Activated T-helper 9 cell treated with anti-CD3 and anti-CD28 coated beads, Interleukin-2, amount 50 U/mL, for 16 hours (primary cell): ENCODE results near the gene SGSM1.
A peak's percentile ranks its signal among the peaks of the same experiment; 100 is the strongest.

Experiments
- DNase-seq: peaks from one replicate; pipeline ENCODE4 v3.0.0-alpha.2; 2020; ENCODE audit warnings: low read depth

Gene SGSM1

DNA sequence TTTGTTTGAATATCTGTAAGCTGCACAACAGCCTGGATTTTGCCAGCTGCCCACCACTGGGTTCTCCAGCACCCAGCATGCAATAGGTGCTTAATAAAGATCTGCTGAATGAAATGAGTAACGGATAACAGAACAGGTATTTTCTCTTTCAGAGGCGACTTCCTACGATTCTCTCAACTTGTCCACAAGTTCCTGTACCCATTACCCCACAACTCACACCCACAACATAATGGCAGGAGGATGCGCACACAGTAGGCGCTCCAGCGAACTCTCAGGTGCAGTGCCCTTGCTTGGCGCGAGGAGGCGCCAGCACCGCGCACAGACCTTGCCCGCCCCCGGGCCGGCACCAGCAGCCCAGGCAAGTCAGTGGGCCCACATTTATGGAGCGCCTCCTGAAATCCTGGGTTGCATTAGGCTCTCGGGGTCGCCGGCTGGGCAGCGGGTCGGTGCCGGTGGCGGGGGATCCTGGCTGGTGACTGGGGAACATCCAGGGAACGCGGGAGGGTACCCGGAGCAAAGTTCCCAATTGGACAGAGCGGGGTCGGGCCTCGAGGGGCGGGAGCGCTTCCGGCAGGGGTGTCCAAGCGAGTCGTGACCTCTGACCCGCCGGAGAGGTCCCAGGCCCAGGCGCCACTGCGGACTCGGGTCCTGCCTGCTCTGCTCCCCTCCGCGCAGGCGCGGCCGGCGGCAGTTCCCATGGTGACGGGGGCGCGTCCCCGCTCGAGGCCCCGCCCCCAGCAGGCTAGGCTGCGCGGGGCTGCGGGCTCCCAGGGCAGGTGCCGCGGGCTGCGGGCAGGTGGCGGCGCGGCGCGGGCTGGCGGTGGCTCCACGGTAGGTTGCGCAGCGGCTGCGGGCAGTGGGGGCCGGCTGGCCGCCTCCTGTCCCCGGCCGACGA, 146.2 kb downstream of the SGSM1 start, which contains the start of gene KIAA1671:
KIAA1671 (plus strand) TSS at position 775 of the 895 bp plus-strand sequence. CDS start 75,284 bp downstream, outside the sequence.
- DNase-seq = peak; percentile 80

DNA sequence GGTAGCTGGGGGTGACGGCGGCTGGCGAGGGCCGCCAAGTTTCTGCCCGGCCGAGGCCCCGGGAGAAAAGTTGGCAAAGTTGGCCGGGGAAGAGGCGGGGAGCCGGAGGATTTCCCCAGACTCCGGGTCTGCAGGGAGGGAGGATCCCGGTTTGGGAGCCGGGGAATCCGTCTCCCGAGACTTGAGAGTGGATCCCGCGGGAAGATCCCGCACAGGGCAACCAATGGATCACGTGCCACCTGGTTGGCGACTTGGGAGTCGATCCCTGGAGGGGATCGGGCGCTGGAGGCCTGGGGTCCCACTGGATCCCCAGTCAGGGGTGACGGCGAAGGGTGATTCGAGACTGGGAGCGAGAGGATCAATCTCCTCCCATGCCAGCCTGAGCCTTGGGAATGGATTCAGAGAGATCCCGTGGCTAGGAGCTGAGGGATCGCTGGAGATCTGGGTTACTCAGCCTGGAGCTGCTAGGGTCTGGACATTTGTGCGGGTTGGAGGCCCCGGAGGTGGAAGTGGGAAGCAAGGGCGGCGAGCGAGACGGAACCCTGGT, 146.9 kb downstream of the SGSM1 start:
- no peak for DNase-seq

GRCh38 chr22:24953384-24954113, 147.5 kb downstream of the SGSM1 start:
- DNase-seq = no peak

- no peak for DNase-seq
Measured at GRCh38 chr22:24954114-24954463, 148.1 kb downstream of the SGSM1 start.

DNA sequence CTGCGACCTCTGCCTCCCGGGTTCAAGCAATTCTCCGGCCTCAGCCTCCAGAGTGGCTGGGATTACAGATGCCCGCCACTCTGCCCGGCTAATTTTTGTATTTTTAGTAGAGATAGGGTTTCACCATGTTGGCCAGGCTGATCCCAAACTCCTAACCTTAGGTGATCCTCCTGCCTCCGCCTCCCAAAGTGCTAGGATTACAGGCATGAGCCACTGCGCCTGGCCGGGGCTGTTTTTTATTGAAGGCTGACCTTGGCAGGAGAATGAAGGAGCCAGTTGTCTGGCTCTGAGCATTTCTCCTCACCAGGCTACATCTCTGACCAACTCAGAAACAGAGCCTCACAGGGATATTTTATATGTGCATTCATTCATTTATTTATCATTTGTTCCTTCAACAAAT, 148.8 kb downstream of the SGSM1 start:
- DNase-seq = no peak

DNA sequence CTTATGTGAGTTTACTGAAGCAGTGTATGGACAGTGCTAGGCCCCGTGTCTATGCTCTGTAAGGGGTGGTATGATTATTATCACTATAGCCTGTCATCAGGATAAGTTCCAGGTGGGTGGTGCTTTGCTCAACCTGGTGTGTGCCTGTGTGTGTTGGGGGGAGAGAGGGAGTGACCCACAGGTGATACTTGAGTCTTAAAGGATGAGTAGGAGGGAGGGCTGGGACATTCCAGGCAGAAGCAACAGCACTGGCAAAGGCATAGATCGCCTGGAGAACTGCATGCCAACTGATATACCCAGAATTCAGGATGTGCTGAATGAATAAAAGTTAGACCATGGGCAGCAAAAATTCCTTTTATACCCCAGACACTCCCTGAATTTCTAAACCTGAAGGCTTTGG, 151.0 kb downstream of the SGSM1 start:
- DNase-seq = no peak

- no peak for DNase-seq
Measured at GRCh38 chr22:24961217-24961844, 155.3 kb downstream of the SGSM1 start.

DNA sequence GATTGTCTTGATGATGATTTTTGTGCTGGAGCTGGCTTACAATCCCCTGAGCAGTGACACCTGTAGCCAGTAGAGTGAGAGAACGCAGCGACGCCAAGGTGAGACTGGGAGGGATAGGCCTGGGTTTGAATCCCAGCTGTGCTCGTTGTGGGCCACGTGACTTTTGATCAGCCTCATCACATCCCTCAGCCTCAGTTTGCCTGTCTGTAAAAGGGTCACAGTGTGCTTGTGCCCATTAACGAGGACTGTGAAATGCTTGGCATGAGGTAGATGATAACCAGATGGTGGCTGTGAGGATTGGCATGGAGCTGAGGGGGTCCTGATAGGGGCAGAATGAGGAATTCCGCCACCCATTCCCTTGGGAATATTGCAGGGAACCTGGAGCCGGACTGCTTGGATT, 156.1 kb downstream of the SGSM1 start:
- DNase-seq = no peak

- DNase-seq = no peak
Measured at GRCh38 chr22:24962835-24963234, 156.8 kb downstream of the SGSM1 start.

DNA sequence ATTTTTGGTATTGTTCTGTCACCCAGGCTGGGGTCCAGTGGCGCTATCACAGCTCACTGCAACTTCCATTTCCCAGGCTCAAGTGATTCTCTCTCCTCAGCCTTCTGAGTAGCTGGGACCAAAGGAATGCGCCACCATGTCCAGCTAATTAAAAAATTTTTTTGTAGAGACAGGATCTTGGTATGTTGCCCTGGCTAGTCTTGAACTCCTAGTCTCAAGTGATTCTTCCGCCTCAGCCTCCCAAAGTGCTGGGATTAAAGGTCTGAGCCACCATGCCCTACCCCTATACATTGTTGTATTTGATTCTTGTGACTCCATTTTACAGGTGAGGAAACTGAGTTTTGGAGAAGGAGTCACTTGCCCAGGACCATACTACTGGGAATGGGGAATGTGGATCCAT, 158.4 kb downstream of the SGSM1 start:
- DNase-seq = no peak

- DNase-seq = no peak
Measured at GRCh38 chr22:24965822-24966626, 160.0 kb downstream of the SGSM1 start.

- DNase-seq = no peak
Measured at GRCh38 chr22:24968066-24968561, 162.1 kb downstream of the SGSM1 start.

- no peak for DNase-seq
Measured at GRCh38 chr22:24969560-24970301, 163.7 kb downstream of the SGSM1 start.

DNA sequence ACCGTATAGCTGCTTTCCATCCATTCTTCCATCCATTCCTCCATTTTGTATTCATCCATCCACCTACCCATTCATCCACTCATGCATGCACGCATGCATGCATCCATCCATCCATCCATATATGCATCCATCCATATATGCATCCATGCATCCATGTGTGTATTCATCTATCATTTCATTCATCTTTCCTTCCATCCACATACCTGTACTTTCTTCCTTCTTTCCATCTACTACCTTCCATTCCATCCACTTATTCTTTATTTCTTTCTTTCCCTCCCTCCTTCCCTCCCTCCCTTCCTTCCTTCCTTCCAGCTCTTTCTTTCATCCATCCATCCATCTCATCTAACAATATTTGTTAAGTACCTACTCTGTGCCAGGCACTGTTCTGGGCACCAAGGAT, 166.4 kb downstream of the SGSM1 start:
- DNase-seq = no peak

DNA sequence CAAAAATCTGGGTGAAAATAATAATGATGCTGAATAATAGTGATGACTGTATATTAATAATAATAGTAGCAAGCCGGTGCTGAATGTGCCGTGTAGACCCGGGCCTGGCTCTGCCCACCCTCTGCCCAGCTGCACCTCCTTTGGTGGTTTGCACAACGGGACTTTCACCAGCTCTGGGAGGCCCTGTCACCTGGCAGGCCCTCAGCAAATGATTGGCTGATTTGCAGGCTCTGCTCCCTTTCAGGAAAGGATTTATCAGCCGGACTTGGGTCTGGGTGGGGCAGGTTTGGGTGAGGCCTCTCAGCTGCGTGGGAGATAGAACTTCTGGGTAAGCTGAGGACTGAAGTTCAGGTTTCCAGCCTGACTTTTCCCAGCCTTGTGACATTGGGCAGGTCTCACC, 167.9 kb downstream of the SGSM1 start:
- no peak for DNase-seq

GRCh38 chr22:24975125-24975640, 169.2 kb downstream of the SGSM1 start:
- no peak for DNase-seq

- DNase-seq = no peak
Measured at GRCh38 chr22:24975813-24976341, 169.9 kb downstream of the SGSM1 start.

DNA sequence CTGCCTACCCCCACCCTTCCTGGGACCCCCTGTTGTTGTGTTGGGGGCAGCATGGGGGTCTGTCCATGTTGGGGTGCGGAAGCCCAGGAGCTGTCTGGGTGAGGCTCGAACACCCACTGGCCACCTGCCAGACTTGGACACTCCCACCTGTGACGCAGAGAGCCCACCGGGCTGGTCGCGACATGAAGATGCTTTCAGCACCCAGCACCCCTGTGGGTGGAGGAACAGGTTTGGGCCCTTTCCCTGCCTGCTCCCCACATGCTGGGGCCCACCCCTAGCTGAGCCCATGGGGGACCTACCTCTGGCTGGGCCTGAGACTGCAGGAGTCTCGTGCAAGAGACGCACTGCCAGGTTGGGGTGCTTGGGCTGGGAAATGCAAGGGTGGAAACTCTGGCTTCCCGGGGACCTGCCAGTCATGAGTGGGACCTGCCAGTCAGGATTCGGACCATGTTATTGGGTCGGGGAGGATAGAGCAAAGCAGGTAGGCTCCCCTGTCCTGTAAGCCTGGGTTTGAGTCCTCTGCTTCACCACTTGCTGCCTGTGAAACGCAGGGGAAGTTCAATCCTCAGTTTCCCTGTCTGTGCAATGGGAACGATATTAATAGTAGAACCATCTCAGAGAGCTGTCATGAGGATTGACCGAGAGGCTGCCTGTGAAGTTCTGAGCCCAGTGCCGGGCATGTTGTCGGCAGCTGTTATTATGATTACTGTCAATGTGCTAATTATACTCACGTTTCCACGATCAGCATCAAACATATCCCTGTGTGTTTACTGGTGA, 170.6 kb downstream of the SGSM1 start:
- no peak for DNase-seq
